ENCODE data around the gene NABP2. TPM values are rescaled to one million over a fixed set of nuclear protein-coding genes. Genes with fewer than 3 reads are reported as not detected.

Gene NABP2
- 10 to 100 TPM; 30.6 to 52.9 TPM for total RNA-seq

DNA sequence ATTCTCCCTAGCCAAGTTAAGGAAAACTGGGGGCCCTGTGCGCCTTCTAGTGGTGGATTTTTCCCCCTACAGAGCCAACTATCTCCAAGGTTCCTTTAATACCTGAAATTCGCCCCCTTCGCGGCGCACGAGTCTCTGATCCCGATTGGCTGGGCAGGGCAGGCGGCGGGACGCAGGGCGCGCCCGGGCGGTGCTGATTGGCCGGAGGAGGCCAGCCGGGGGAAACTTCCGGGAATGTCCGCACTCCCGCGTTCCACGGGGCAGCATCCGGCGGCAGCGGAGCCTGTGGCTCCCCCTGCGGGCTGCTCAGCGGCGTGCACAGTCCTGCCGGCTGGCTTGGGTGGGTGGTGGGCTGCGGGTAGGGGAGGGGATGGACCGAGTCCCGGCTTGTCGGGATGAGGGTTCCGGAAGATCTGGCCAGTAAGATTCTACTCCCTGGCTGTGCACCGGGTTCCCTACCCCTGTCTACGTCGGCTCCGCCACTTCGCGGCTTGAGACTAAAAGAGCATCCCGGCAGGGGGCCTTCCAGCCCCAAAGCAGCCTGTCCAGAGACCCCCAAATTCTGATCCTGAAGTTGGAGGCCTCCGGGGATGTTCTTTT lies at the start of gene NABP2:
NABP2 (plus strand) TSS at position 241 of the 600 bp plus-strand sequence. CDS start 515 bp downstream, outside the sequence.

DNA sequence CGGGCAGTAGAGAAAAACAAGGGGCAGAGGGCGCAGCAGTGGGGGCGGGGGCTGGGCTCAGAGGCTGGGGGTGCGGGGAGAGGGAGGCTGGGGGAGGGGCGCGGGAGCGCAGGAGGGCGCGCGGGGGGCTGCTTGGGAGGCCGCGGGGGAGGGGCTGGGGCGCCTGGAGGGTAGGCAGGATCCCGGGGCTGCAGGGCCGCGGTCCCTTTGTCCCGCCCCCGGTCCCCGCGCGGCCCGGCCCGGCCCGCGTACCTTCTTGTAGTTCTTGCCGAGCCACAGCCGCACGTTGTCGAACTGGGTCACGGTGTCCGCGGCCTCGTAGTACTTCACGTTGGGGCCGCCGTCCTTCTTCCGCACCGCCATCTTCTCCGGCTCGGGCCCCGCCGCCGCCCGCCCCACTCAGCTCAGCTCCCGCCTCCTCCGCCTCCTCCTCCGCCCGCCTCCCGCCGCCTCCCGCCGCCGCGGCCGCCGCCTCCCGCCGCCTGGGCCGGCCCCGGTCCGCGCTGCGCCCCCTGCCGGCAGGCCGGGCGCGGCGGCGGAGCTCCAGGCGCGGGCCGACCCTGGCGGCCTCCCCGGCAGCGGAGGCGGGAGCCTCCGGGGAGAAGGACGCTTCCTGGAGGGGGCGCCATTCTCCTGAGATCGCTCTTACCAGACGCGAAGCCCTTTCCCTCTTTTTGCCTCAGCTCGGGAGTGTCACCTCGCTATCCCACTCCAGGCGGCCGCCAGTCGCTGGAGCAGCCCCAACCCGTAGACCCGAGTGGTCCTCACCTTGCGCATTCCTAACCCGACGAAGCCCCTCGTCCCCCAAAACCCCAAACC lies 34.8 kb upstream of the NABP2 start, which contains the start of gene SMARCC2:
SMARCC2 (minus strand) TSS at position 385 of the 819 bp plus-strand sequence; CDS start at position 363, 22 bp downstream.

DNA sequence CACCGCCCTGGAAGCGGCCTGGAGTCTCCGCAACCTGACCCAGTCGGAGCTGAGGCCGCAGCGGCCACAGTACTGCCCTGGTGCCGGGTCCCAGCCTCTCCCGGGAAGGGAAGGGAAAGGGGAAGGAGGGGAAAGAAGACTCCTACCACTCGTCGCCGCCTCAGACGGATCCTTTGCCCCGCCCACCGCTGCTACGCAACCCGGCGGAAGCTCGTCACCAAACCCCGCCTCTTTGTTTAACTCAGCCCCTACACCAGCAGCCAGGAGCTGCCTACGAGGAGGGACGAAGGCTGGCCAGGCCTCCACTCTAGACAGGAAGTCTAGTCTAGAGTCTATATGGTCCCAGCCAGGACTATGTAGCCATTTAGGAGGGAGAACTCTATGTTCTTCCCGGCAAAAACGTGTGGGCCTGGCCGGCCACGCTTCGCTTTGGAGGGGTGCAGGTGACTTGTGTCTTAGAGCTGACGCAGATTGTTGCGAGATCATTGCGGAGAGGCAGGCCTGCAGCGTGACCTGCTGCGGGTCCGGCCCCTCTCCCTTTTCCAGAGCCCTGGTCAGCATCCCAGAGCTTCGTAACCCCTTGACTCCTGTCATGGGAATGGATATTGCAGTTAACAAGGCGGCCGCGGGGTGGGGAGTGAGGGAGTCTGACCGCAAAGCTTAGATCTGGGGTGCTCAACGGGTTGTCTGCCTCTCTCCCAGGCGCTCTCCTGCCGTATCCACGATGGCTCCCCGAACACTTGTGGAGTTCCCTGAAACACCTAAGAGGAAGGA lies 2.2 kb upstream of the NABP2 start, which contains the start of gene RNF41:
RNF41 (minus strand) TSS at position 166 of the 774 bp plus-strand sequence. CDS start 7,875 bp downstream, outside the sequence.

DNA sequence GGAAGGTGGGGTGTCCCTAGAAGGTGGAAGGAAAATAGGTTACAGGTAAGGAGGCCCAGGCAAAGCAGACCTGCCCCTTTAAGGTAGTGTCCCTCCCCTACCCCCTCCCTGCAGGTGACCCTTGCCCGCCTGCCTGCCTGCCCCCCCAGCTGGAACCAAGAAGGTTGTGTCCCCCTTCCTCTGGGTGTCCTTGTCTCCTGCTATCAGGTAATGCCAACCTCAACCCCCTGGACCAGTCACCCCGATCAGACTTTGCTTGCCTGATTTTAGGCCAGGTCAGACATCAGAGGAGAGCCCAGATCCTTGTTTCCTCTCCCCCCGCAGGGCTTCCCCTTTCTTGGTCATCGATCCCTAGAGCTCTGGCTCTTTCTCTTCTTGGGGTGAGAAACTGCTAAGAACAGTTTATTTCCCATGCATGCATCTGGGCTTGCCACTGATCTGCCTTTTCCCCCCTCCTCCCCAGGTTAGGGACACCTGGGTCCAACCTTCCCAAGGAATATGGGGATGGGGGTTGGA lies 5.8 kb downstream of the NABP2 start, which contains the start of gene SLC39A5:
SLC39A5 (plus strand) TSS at position 136 of the 516 bp plus-strand sequence. CDS start 1,224 bp downstream, outside the sequence.

DNA sequence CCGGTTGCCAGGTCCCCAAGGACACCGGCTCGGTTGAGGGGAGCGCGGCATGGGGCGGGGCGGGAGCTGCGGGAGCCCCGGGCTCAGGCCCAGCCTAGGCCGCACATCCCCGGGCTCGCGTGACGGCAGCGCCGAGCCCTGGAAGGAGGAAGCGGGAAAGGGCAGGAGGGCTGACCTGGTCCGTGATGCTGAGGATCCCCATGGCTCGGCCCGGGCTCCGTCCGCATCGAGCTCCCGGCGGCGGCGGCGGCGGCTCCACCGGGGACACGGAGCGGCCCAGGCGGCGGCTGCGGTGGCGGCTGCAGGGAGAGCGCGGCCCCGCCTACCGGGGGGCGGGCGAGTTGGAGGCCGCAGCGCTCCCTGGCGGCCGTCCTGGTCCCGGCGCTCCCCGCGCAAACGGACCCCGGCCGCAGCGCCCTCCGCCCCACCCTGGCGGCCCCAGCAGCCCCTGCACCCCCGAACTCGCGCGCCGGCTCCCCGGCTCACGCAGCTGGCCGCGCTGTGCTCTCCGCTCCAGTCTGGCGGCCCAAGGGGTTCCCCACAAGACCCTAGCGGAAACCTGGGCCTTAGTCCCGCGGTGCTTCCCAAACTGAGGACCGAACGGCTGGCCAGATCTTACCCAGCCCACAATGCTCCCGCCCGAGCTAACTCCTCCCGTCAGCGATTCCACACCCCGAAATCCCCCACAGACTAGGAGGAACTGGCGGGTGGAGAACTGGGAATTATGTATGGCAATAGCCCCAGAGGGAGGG lies 34.1 kb downstream of the NABP2 start, which contains the start of gene ANKRD52:
ANKRD52 (minus strand) TSS at position 317 of the 752 bp plus-strand sequence; CDS start at position 202, 115 bp downstream.

DNA sequence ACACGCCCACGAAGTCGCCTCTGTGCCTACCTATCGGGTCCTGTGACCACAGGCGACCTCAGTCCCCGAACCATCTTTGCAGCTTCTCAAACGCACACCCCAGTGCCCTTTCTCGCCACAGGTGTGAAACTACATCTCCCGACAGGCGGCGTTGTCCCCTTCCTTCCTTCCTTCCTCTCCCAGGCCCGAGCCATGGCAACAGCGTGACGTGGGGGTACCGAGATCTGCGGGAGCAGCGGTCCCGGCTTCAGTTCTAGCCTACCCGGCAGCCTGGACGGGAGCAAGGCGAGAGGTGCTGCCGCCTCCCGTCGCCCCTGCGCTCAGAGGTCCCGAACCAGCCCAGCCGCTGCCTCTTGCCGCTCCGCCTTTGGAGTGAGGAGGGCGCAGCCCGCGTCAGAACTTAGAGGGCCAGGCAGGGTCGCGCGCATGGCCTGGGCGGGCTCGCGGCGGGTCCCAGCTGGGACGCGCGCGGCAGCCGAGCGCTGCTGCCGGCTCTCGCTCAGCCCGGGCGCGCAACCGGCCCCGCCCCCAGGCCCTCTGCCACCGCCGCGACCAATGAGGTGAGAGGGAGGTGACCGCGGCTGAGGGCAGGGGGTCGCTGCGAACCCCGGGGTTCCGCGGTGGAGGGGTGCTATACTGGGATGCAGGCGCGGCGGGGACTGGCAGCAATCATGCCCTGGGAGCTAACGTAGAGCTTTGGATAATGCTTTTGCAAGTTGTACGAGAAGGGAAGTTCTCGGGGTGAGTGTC lies 42.7 kb downstream of the NABP2 start, which contains the start of gene COQ10A:
COQ10A (plus strand) TSS at position 250 of the 750 bp plus-strand sequence; CDS start at position 427, 177 bp downstream.

Other genes with a start within 250 kb of the NABP2 start
- gene SUOX, start 227.1 kb upstream of the NABP2 start, total RNA-seq, result 10 to 100 TPM; 21.0 to 22.4 TPM
- 1 to 10 TPM; 2.1 to 3.7 TPM for gene IKZF4, start 203.3 kb upstream of the NABP2 start, total RNA-seq
- 100 to 1,000 TPM; 376 to 592 TPM for gene RPS26, start 182.4 kb upstream of the NABP2 start, total RNA-seq
- gene ERBB3, start 144.2 kb upstream of the NABP2 start, total RNA-seq, result 100 to 1,000 TPM; 119 to 172 TPM
- gene PA2G4, start 119.8 kb upstream of the NABP2 start, total RNA-seq, result 100 to 1,000 TPM; 158 to 353 TPM
- gene RPL41, start 107.7 kb upstream of the NABP2 start, total RNA-seq, result 1,000 to 10,000 TPM; 1,450 to 2,567 TPM
- gene ZC3H10, start 106.1 kb upstream of the NABP2 start, total RNA-seq, result 1 to 10 TPM; 4.3 to 8.9 TPM
- gene ESYT1, start 96.1 kb upstream of the NABP2 start, total RNA-seq, result 100 to 1,000 TPM; 154 to 178 TPM
- 10 to 100 TPM; 35.1 to 37.0 TPM for gene MYL6B, start 71.8 kb upstream of the NABP2 start, total RNA-seq
- 100 to 1,000 TPM; 911 to 968 TPM for gene MYL6, start 66.0 kb upstream of the NABP2 start, total RNA-seq
- gene SMARCC2, start 34.9 kb upstream of the NABP2 start, total RNA-seq, result 10 to 100 TPM; 32.3 to 34.1 TPM
- 10 to 100 TPM; 54.7 to 72.6 TPM for gene RNF41, start 2.4 kb upstream of the NABP2 start, total RNA-seq
- gene SLC39A5, start 5.7 kb downstream of the NABP2 start, total RNA-seq, result not detected
- 10 to 100 TPM; 29.3 to 37.3 TPM for gene ANKRD52, start 34.0 kb downstream of the NABP2 start, total RNA-seq
- 1 to 10 TPM; 6.0 to 9.3 TPM for gene COQ10A, start 42.6 kb downstream of the NABP2 start, total RNA-seq
- 100 to 1,000 TPM; 141 to 198 TPM for gene CS, start 76.0 kb downstream of the NABP2 start, total RNA-seq
- 100 to 1,000 TPM; 172 to 220 TPM for gene CNPY2, start 91.6 kb downstream of the NABP2 start, total RNA-seq
- 10 to 100 TPM; 16.3 to 36.1 TPM for gene PAN2, start 109.7 kb downstream of the NABP2 start, total RNA-seq
- under 1 TPM in 1 of 2 donors, not detected in 1; 0.33 TPM for gene IL23A, start 114.5 kb downstream of the NABP2 start, total RNA-seq
- 100 to 1,000 TPM; 712 to 885 TPM for gene STAT2, start 135.8 kb downstream of the NABP2 start, total RNA-seq
- not detected for gene APOF, start 138.5 kb downstream of the NABP2 start, total RNA-seq
- gene TIMELESS, start 225.1 kb downstream of the NABP2 start, total RNA-seq, result 10 to 100 TPM in 1 of 2 donors, 1 to 10 TPM in 1; 8.9 to 16.7 TPM
- not detected for gene MIP, start 230.3 kb downstream of the NABP2 start, total RNA-seq
- 1 to 10 TPM; 2.4 to 3.0 TPM for gene SPRYD4, start 244.2 kb downstream of the NABP2 start, total RNA-seq